Neural progenitor cell (in vitro differentiated cells): ENCODE results near the gene PIAS2.

Experiments
- EZH2phosphoT487 ChIP-seq: fragments of 200-600 bp; sonication (generic); IDR thresholded peaks from 2 replicates; pipeline ENCODE4 v1.6.1; 2017; ENCODE audit warnings: antibody characterized with exemption
- TF ChIP-seq, protein P1 (sequence below): fragments of 200-600 bp; sonication (generic); IDR thresholded peaks from 2 replicates; pipeline ENCODE4 v1.5.1; 2017; ENCODE audit warnings: antibody characterized with exemption, mild to moderate bottlenecking

DNA sequence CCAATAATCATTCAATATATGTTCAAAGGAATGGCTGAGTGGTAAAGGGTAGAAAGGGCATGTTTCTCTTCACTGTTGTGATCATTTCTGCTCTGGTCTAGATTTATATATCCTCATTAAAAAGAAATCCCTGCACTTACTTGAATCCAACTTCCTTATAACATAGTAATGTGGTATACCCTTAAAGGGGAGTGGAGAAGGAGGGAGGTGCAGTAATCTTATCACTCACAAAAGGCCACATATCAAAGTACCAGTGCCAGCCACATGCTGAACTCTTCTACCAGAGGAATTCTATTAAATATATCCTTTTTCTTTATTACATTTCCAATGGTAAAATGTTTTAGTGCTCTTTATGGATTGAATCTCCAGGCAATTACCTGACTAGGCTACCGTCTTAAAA lies 3.3 kb upstream of the PIAS2 start:
- TF ChIP-seq, protein P1, sequence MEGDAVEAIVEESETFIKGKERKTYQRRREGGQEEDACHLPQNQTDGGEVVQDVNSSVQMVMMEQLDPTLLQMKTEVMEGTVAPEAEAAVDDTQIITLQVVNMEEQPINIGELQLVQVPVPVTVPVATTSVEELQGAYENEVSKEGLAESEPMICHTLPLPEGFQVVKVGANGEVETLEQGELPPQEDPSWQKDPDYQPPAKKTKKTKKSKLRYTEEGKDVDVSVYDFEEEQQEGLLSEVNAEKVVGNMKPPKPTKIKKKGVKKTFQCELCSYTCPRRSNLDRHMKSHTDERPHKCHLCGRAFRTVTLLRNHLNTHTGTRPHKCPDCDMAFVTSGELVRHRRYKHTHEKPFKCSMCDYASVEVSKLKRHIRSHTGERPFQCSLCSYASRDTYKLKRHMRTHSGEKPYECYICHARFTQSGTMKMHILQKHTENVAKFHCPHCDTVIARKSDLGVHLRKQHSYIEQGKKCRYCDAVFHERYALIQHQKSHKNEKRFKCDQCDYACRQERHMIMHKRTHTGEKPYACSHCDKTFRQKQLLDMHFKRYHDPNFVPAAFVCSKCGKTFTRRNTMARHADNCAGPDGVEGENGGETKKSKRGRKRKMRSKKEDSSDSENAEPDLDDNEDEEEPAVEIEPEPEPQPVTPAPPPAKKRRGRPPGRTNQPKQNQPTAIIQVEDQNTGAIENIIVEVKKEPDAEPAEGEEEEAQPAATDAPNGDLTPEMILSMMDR, result no peak
- no peak for TF ChIP-seq EZH2phosphoT487
